T-helper 17 cell (primary cell): ENCODE results near the gene KCNQ1OT1. TPM values are rescaled to one million over a fixed set of nuclear protein-coding genes. Genes with fewer than 3 reads are reported as not detected.

ENCODE experiments used
- ATAC-seq: fragments of 150-1000 bp; cut with Tn5 transposase; 2 replicates; pipeline ENCODE4 v1.10.0; 2021; ENCODE audit warnings: mild to moderate bottlenecking, moderate library complexity
- DNase-seq, 3 donors: peaks; one replicate each; pipeline versions ENCODE4 v3.0.0 to v3.0.0-alpha.2; 2020 to 2021
- H3K9me3 ChIP-seq: one replicate; pipeline ENCODE4 v1.7.0; 2013; ENCODE audit warnings: low read length, mild to moderate bottlenecking; ENCODE audit not compliant: control insufficient read depth, poor library complexity, severe bottlenecking
- H3K27ac Mint-ChIP-seq: one replicate; pipeline ENCODE4 v1.8.0; 2022; ENCODE audit warnings: mild to moderate bottlenecking, moderate library complexity, mixed read lengths
- H3K27me3 Mint-ChIP-seq: one replicate; pipeline ENCODE4 v1.8.0; 2022; ENCODE audit warnings: mixed read lengths
- H3K36me3 Mint-ChIP-seq: one replicate; pipeline ENCODE4 v1.8.0; 2022; ENCODE audit warnings: low read depth, mixed read lengths
- H3K4me1 Mint-ChIP-seq: one replicate; pipeline ENCODE4 v1.8.0; 2022; ENCODE audit warnings: mild to moderate bottlenecking, mixed read lengths
- H3K4me3 Mint-ChIP-seq: one replicate; pipeline ENCODE4 v1.8.0; 2022; ENCODE audit warnings: mild to moderate bottlenecking, moderate library complexity, mixed read lengths
- total RNA-seq, 4 donors: library from RNA in 2 of 4; stranded (reverse) in 2 of 4; gene quantifications; one replicate each; pipeline ENCODE4 v1.2.3 and lab custom pipeline; 2022 to 2026

KCNQ1OT1 gene
- total RNA-seq, 2 donors from 2014 or later, result 0.20 to 0.23 TPM

DNA sequence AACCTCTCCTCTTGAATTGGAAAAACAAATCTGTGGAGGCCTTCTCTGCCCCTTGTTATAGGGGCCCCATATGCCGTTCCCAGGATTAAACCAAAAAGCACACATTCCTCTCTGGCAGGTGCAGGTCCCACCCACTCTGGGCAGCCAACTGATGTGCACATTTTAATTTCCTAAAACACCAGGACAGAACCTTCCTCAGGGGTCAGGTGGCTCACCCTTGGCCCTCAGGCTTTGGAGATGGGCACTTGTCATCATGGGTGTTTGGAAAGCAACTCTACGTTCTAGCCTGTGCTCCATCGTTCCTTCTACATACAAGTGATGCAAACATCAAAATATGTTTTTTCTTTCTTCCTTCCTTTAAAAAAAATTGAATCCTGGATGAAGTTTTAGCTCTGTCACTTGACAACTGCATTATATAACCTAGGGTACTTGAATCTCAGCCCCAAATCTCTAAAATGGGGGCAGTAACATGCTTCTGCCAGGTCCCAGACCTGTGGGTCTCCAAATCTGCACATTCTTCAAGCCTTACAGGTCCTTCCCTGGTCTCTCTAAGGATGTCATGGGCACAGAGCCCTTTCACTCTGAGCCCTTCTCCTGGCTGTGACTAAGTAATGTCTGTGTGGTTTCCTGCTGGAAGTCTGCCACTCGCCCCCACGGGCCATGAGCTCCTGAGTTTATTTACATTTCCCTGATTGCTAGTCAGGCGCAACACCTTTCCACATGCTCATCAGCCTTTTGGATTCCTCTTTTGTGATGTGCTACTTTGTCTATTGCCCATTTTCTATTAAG is 43.8 kb downstream of the KCNQ1OT1 start:
- H3K27ac Mint-ChIP-seq, result no peak overlapping the region
- H3K4me3 Mint-ChIP-seq, result no peak overlapping the region
- no peak for DNase-seq
- peaks cover 3% of the 10 kb centered on the region for H3K36me3 Mint-ChIP-seq
- peaks cover 4% of the 10 kb centered on the region for H3K4me1 Mint-ChIP-seq
- H3K27me3 Mint-ChIP-seq, result no peaks in the 10 kb centered on the region
- no peaks in the 10 kb centered on the region for H3K9me3 ChIP-seq
- no peak for ATAC-seq

DNA sequence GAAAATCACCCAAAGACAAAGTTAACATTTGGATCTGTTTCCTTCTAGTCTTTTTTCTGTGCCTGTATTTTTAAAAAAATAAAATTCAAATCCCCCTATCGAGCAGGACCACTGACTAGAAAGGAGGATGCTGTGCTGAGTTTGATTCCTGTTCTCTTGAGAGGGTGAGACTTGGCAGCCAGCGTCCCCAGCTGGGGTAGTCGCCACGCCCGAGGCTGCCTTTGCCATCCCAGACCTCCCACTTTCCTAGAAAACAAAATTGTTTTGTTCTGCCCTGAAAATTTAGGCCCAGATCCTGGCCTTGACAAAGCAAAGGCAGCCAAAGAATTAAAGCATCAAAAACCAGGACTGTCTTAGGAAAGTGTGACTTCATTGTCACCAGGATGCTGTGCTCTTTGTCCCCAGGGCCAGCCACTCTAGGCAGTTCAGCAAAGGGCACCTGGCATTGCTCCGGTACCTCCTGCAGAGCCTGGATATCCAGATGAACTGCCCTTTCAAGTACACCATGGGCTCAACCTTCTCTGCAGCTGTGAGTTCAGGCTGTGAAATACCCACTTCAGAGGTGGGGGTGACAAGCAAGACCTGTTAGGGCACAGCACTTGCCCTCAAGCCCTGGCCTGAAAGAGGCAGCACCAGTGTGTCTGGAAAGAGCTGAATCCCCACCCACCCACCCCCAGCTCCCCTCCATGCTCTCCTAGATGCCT is 44.6 kb downstream of the KCNQ1OT1 start:
- peaks cover 2% of the 10 kb centered on the region for H3K36me3 Mint-ChIP-seq
- H3K9me3 ChIP-seq, result peaks cover 1% of the 10 kb centered on the region
- no peaks in the 10 kb centered on the region for H3K27me3 Mint-ChIP-seq
- H3K4me3 Mint-ChIP-seq, result no peak overlapping the region
- ATAC-seq (no peak), DNase-seq (no peak)
- H3K27ac Mint-ChIP-seq, result no peak overlapping the region
- H3K4me1 Mint-ChIP-seq, result peaks cover 4% of the 10 kb centered on the region

DNA sequence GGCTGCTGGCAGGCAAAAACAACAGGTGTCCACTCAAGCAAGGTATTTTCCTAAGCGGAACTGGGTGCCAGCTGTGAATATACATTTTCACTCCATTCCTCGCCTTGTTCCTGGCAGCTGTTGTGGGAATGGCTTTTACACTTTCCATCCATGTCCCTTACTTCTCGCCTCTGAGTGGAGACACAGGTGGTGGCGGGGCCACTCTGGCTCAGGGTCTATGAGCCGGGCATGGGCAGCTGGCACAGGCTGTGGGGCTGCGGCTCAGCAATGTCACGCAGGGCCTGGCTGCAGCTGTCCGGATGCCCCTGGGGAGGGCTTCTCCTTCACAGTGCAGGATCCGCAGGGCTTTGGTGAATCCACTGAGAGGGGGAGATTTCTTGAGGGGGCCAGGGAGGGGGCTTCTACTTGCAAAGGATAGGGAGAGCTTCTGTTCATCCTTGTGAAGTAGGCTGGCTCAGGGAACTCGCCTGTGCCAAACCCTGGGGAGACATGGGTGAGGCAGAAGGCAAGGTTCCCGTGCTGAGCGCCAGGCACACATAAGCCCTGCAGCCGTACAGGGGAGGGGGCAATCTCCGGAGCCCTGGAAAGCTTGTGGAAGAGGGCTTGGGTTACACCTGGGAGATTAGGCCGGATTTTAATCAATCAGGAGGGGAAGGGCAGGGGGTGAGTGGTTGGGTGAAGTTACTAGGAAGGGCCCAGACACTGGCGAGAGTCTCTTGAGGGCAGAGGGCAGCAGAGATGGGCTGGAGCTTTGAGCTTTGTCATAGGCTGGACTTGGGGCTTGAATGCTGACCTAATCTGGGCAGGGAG is 45.7 kb downstream of the KCNQ1OT1 start:
- H3K4me3 Mint-ChIP-seq, result no peak overlapping the region
- no peak overlapping the region for H3K27ac Mint-ChIP-seq
- H3K27me3 Mint-ChIP-seq, result no peaks in the 10 kb centered on the region
- H3K4me1 Mint-ChIP-seq, result peaks cover 4% of the 10 kb centered on the region
- DNase-seq (no peak), ATAC-seq (no peak)
- H3K36me3 Mint-ChIP-seq, result peaks cover 4% of the 10 kb centered on the region
- peaks cover 3% of the 10 kb centered on the region for H3K9me3 ChIP-seq

DNA sequence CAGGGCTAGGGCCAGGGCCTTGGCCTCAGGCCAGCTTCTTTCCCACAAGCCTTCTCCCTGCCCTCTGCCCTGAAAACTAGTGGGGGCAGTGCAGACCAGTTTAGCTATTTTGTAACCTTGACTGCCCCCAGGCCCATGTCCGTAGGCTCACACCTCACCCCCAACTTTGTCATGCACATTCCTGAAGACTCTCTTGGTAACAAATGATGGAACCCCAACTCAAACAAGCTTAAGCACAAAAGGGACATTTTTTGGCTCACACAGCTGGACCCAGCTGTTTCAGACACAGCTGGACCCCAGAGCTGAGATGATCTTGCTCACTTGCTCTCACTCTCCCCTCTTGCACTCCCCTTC is 46.6 kb downstream of the KCNQ1OT1 start:
- Mint-ChIP-seq H3K4me1 (peaks cover 4% of the 10 kb centered on the region), H3K27ac (no peak overlapping the region), H3K36me3 (peaks cover 5% of the 10 kb centered on the region), H3K27me3 (no peaks in the 10 kb centered on the region), H3K4me3 (no peak overlapping the region)
- ATAC-seq, result no peak
- H3K9me3 ChIP-seq, result peaks cover 3% of the 10 kb centered on the region
- DNase-seq, result no peak

DNA sequence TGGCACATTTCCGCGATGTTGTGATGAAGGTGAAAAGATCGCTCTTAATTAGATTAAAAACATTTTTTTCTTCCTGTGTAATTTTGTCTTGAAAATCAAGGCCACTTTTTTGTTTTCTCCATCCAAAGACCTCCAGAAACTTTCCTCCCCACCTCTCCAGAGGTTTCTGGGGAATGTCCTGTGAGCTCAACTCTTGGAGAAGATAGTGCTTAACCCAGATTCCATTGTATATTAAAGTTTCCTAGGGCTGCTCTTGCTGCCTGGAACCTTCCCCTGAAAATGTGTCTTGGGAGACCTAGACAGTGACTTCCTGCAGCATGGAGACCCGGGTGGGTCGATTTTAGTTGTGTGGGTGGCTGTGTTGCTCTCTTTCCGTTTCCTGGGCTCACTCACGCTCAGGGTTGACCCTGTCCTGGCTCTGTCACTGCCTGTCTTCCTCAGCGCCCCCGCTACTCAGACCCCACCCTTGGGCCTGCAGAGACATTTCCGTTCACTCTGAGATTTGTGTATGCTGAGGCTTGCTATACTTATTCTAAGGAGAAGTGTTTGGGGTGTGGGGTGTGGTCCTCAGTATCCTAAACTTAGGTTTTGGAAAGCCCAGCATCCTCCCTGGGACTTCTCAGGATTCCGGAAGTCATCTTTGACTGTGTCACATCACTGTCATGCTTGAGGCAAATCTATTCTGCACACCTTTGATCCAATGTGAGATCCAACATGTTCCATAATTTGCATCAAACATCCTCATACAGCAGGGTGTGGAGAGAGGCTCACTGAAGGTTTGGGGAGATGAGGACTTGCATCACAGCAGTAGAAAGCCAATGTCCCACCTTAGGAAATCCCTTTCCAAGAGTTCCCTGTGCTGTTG is 47.2 kb downstream of the KCNQ1OT1 start:
- H3K36me3 Mint-ChIP-seq, result peaks cover 6% of the 10 kb centered on the region
- DNase-seq (no peak), ATAC-seq (no peak)
- no peak overlapping the region for H3K27ac Mint-ChIP-seq
- H3K4me3 Mint-ChIP-seq, result no peak overlapping the region
- H3K27me3 Mint-ChIP-seq, result no peaks in the 10 kb centered on the region
- H3K9me3 ChIP-seq, result peaks cover 3% of the 10 kb centered on the region
- peaks cover 4% of the 10 kb centered on the region for H3K4me1 Mint-ChIP-seq

DNA sequence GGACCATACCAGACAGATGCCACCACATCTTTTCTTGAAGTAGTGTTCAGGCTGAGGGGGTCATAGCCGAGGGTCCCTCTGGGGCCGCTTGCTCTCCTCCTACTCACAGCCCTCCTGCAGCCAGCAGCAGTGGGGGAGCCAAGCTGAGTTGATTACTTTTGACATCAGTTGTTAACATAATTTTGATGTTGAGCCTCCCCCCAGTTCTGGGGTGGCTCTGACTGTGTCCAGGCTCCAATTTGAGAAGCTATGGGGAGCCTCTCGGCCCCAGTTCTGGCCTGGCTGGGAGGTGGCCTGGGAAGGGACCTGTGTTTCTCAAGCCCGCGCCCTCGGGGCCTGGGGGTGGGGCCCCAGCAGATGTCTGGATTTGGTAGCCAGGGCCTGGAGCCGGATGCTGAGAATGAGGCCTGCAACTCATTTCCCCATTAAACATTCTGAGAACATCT is 47.9 kb downstream of the KCNQ1OT1 start:
- Mint-ChIP-seq H3K36me3 (peaks cover 9% of the 10 kb centered on the region), H3K27me3 (no peaks in the 10 kb centered on the region), H3K4me3 (no peak overlapping the region), H3K27ac (no peak overlapping the region), H3K4me1 (peaks cover 4% of the 10 kb centered on the region)
- H3K9me3 ChIP-seq, result peaks cover 3% of the 10 kb centered on the region
- ATAC-seq, result no peak
- no peak for DNase-seq

DNA sequence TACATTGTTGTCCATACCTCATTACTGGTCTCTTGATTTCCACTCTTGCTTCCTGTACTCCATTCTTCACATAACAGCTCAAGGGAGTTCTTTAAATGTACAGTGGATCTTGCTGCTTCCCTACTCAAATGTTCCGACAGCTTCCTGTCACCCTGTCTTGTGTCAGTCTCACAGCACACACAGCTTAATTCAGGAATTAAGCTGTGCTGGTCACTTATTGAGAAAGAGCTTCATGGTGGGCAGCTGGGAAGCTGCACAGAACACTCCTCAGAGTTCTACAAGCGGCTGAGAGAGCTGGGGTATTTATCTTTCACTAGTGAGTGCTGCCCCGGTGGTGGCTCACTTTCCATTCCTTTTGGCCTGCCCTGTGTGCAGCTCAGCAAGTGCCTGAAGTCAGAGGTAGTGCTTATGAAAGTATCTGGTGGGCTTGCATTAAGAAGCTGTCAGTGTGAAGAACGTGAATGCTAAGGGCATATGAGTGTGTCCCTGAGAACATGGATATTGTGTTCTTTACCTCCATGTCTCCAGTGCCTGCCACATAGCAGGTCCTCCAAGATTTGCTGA is 48.7 kb downstream of the KCNQ1OT1 start:
- peaks cover 3% of the 10 kb centered on the region for H3K9me3 ChIP-seq
- no peak for DNase-seq
- H3K4me1 Mint-ChIP-seq, result peaks cover 1% of the 10 kb centered on the region
- H3K36me3 Mint-ChIP-seq, result peaks cover 9% of the 10 kb centered on the region
- no peaks in the 10 kb centered on the region for H3K27me3 Mint-ChIP-seq
- H3K27ac Mint-ChIP-seq, result no peak overlapping the region
- no peak overlapping the region for H3K4me3 Mint-ChIP-seq
- no peak for ATAC-seq

DNA sequence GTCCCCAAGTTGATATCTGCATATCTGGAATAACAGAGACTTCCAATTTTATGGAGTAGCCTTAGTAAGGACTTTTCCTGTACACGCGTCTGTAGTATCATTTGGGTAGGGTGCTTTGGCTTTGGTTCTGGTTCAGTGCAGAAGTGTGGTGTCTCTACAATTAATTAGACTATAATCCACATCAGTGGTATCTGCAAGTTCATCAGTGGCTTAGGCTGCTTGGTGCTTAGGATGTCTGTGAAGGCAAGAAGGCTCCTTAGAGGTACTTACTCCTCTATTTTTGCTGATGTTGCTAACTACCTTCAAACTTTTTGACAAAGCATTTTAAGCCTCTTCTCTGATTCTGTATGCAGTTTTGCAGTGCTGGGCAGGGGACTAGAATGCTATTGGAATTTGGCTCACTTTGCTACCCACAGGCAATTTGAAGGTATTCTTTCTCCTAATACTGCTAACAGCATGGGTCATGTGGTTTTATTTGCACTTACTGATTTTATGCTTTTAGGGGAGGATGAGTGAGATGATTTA is 49.4 kb downstream of the KCNQ1OT1 start:
- peaks cover 9% of the 10 kb centered on the region for H3K36me3 Mint-ChIP-seq
- peaks cover 3% of the 10 kb centered on the region for H3K9me3 ChIP-seq
- no peaks in the 10 kb centered on the region for H3K4me1 Mint-ChIP-seq
- no peaks in the 10 kb centered on the region for H3K27me3 Mint-ChIP-seq
- ATAC-seq, result no peak
- no peak overlapping the region for H3K27ac Mint-ChIP-seq
- no peak overlapping the region for H3K4me3 Mint-ChIP-seq
- no peak for DNase-seq

DNA sequence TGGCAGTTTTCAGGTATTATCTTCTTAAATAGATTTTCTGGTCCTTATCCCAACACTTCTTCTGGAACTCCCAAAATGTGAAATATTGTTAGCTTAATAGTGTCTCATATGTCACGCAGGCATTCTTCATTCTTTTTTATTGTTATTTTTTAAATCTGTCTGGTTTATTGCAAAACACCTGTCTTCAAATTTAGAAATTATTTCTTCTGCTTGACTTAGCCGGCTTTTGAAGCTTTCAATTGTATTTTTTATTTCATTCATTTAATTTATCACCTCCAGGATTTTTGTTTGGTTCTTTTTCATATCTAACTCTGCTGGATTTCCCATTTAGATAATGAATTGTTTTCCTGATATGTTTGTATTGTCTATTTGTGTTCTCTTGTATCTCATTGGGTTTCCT is 49.9 kb downstream of the KCNQ1OT1 start:
- peaks cover 9% of the 10 kb centered on the region for H3K36me3 Mint-ChIP-seq
- H3K4me3 Mint-ChIP-seq, result no peak overlapping the region
- DNase-seq, result no peak
- H3K4me1 Mint-ChIP-seq, result no peaks in the 10 kb centered on the region
- ATAC-seq, result no peak
- H3K9me3 ChIP-seq, result peaks cover 8% of the 10 kb centered on the region
- H3K27me3 Mint-ChIP-seq, result no peaks in the 10 kb centered on the region
- no peak overlapping the region for H3K27ac Mint-ChIP-seq

DNA sequence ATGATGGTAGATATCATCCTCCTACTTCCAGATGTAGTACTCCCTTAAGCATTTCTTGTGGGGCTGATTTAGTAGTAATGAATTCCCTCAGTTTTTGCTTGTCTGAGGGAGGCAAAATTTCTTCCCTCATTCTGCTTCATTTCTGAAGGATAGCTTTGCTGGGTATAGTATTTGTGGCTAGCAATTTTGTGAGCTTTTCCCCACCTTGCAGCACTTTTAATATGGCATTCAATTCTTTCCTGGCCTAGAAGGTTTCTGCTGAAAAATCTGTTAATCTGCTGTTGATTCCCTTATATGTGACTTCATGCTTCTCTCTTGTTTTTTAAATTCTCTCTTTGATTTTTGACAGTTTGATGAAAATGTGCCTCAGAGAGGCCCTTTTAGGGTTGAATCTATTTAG is 50.4 kb downstream of the KCNQ1OT1 start:
- DNase-seq (no peak), ATAC-seq (no peak)
- H3K27ac Mint-ChIP-seq, result no peak overlapping the region
- no peak overlapping the region for H3K4me3 Mint-ChIP-seq
- H3K4me1 Mint-ChIP-seq, result no peaks in the 10 kb centered on the region
- peaks cover 11% of the 10 kb centered on the region for H3K36me3 Mint-ChIP-seq
- peaks cover 8% of the 10 kb centered on the region for H3K9me3 ChIP-seq
- H3K27me3 Mint-ChIP-seq, result no peaks in the 10 kb centered on the region

DNA sequence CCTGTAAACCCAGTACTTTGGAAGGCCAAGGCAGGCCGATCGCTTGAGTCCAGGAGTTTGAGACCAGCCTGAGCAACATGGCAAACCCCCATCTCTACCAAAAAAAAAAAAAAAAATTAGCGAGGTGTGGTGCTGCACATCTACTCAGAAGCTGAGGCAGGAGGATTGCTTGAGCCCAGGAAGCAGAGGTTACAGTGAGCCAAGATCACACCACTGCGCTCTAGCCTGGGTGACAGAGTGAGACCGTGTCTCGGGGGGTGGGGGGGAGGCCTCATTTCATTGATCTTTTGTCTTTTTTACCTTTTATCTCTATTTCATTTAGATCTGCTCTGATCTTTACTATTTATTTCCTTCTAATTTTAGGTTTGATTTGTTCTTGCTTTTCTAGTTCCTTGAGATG is 51.8 kb downstream of the KCNQ1OT1 start:
- peaks cover 16% of the 10 kb centered on the region for H3K9me3 ChIP-seq
- no peak for ATAC-seq
- no peak overlapping the region for H3K27ac Mint-ChIP-seq
- DNase-seq, result no peak
- H3K27me3 Mint-ChIP-seq, result no peaks in the 10 kb centered on the region
- H3K4me3 Mint-ChIP-seq, result no peak overlapping the region
- H3K36me3 Mint-ChIP-seq, result peaks cover 15% of the 10 kb centered on the region
- no peaks in the 10 kb centered on the region for H3K4me1 Mint-ChIP-seq

DNA sequence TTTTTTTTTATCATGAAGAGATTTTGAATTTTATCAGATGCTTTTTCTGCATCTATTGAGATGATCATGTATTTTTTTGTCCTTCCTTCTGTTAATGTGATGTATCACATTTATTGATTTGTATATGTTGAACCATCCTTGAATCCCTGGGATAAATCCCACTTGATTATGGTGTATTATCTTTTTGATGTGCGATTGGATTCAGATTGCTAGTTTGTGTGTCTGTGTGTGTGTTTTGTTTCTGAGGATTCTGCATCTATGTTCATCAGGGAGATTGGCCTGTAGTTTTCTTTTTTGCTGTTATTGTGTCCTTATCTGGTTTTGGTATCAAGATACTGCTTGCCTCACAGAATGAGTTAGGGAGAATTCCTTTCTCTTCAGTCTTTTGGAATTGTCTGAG is 52.6 kb downstream of the KCNQ1OT1 start:
- H3K4me3 Mint-ChIP-seq, result no peak overlapping the region
- DNase-seq (no peak), ATAC-seq (no peak)
- H3K27ac Mint-ChIP-seq, result no peak overlapping the region
- peaks cover 15% of the 10 kb centered on the region for H3K36me3 Mint-ChIP-seq
- H3K9me3 ChIP-seq, result peaks cover 16% of the 10 kb centered on the region
- H3K27me3 Mint-ChIP-seq, result no peaks in the 10 kb centered on the region
- H3K4me1 Mint-ChIP-seq, result no peaks in the 10 kb centered on the region
